GM10266 (cell line): ENCODE results near the gene NUAK1.

ENCODE experiments used
- DNase-seq: peaks from one replicate; pipeline ENCODE4 v3.0.0; 2012; ENCODE audit errors: extremely low spot score
- TF ChIP-seq, protein P1 (sequence below): IDR thresholded peaks from 2 replicates; pipeline ENCODE4 v1.5.1; 2012; ENCODE audit warnings: mild to moderate bottlenecking, low read depth; ENCODE audit not compliant: control insufficient read depth, insufficient read depth; ENCODE audit errors: missing control alignments

NUAK1 gene

DNA sequence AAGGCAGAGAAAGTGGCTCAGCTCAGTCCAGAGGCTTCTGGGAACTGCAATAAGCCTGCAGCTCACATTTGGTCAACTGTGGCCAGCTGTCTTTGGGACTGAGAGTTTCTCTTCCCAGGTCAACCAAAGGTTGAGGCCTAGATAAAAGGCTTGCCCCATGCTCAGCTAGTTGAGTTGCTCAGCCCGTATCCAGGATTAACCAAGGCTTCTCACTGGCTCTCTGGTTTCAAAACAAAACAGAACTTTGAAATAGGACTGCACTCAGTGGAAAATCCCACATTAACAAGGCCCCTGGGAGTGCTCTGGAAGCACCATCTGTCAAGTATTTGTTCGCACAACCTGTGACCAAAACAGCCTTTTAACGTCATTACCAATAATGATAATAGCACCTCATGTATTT, 40.3 kb upstream of the NUAK1 start:
- no peak for DNase-seq
- TF ChIP-seq, protein P1, sequence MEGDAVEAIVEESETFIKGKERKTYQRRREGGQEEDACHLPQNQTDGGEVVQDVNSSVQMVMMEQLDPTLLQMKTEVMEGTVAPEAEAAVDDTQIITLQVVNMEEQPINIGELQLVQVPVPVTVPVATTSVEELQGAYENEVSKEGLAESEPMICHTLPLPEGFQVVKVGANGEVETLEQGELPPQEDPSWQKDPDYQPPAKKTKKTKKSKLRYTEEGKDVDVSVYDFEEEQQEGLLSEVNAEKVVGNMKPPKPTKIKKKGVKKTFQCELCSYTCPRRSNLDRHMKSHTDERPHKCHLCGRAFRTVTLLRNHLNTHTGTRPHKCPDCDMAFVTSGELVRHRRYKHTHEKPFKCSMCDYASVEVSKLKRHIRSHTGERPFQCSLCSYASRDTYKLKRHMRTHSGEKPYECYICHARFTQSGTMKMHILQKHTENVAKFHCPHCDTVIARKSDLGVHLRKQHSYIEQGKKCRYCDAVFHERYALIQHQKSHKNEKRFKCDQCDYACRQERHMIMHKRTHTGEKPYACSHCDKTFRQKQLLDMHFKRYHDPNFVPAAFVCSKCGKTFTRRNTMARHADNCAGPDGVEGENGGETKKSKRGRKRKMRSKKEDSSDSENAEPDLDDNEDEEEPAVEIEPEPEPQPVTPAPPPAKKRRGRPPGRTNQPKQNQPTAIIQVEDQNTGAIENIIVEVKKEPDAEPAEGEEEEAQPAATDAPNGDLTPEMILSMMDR: no peak

DNA sequence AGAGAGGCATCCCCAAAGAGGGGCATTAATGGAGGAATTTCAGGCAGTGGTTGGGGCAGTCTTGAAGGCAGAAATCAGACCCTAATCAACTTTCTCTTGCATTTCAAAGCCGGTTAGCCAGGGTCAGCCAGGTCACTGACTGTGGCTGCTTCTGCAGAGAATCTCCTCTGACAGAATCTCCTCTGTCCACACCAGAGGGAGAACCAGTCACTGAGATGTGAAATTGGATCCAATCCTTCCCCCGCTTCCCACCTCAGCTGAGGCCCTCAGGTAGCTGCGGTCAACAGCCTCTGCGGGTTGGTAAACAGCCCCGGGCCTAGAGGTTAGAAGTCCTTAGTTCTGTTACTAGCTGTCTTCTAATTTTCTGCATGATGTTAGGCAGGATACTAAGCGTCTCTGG, 39.8 kb upstream of the NUAK1 start:
- DNase-seq: no peak
- TF ChIP-seq, protein P1: no peak

DNA sequence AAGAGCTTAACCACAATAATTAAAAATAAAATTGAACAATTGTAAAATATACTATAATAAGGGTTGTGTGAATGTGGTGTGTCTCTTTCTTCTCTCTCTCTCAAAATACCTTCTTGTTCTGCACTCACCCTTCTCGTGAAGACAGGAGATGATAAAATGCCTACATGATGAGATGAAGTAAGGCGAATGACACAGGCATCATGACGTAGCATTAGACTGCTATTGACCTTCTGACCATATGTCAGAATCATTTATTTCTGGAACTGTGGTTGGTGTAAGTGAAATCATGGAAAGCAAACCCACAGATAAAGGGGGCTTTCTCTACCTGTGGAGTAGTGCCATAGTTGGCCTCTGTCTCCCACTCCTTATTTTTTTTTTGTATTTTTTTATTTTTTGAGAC, 37.8 kb upstream of the NUAK1 start:
- no peak for DNase-seq
- TF ChIP-seq, protein P1: no peak

DNA sequence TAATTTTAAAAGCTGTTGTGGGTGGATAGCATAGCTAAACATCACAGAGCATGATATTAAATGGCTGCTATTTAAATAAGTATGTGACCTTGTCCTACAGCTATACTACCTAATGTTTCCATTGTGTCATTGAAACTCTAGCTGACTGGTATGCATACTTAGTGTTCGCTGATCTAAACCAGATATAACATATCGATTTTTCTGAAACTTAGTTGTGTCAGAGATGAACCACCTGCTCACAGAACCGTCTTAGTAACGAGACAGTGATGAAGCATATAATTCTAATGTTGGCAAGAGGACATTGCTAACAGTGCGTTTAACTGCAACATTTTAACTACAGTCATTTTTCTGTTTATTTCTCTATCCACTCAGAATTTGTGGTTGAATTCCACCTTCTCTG, 36.1 kb upstream of the NUAK1 start:
- no peak for DNase-seq
- TF ChIP-seq, protein P1: no peak

DNA sequence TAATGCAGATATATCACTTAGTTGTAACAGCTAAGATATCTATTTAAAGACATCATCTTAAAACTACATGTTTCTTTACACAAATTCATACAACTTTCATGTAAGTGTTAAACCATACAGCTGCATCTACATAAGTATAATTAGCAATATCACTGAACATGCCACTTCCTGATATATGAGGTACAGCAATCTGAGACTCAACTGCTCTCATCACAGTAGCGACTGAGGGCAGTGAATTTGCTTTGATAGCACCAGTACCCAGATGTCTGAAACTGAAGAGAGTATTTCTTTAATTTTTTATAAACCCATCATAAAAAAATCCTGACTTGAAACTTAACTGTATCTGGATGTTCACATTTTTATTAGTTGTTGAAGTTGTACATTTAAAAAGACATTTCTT, 34.7 kb upstream of the NUAK1 start:
- DNase-seq: no peak
- TF ChIP-seq, protein P1: no peak

DNA sequence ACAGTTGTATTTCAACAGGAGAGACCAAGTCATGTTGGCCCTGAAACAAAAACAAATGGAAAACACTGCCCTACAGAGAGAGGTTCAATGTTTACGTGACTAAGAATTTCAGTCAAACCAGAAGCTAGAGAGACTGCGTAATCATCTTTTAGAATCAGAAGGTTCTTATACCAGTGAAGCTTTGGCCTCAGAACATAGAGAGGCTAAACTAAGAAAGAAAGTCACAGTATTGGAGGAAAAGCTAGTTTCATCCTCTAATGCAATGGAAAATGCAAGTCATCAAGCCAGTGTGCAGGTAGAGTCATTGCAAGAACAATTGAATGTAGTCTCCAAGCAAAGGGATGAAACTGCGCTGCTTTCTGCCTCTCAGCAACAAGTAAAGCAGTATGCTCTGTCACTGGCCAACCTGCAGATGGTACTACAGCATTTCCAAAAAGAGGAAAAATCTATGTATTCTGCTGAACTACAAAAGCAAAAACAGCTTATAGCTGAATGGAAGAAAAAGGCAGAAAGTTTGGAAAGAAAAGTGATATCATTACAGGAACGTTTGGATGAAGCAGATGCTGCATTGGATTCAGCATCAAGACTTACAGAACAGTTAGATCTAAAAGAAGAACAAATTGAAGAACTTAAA, 32.5 kb upstream of the NUAK1 start:
- TF ChIP-seq, protein P1: no peak
- no peak for DNase-seq

DNA sequence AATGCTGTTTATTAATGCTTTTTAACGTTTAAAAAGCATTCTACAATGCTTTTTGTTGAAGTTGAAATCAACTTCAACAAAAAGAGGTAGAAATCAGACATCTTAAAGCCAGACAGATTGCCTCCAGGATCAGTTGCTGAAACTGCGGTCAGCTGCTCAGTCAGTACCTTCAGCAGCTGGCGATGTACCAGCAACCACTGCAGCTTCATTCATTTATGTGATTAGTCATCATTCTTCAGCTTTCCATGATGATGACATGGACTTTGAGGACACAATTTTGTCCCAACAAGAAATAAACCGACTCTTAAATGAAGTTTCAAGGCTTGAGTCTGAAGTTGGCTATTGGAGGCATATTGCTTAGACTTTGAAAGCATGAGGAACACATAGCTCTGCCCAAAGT, 31.5 kb upstream of the NUAK1 start:
- TF ChIP-seq, protein P1: no peak
- no peak for DNase-seq
